HG03135 (cell line): ENCODE measurements around the gene BRCA2.
A peak's percentile ranks its signal among the peaks of the same experiment; 100 is the strongest.
"Not testable (repeated sequence)": the region's sequence is repeated elsewhere in the genome, so short reads cannot be mapped to it uniquely, and the experiment has no call there.

Source experiments
- ATAC-seq: cut with Tn5 transposase; IDR thresholded peaks from one replicate; pipeline ENCODE4 v1.9.1; 2021; ENCODE audit warnings: mild to moderate bottlenecking, moderate library complexity; ENCODE audit not compliant: unreplicated experiment

The BRCA2 gene

DNA sequence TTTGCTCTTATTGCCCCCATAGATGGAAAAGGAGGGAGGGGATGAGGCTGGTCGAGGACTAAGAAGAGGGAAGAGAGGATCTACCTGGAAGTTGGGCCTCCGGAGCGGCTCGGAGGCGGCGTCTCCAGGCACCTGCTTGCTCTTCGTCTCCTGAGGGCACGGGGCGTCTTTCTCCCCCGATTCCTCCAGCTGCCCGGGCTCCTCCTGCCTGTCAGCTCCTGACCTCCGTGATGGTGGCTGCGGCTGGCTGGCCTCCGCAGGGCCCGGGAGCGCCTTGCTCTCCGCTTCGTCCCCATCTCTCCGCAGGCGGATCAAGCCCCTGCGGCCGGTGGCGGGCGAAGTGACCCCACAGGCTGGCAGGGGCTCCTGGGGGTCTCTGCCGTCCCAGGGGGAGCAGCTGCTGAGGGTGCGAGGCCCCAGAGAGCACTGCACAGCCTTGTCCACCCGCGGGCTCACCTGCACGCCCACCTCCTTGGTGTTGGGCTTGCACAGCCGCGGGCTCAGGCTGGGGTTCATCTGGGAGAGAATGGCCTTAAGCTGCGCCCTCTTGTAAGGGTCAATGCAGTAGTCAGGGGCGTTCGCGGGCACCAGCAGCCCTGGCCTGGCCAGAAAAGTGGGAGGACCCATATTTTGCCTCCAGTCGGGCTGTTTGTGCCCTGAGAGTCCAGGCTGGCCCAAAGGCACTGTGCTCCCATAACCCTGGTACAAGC is 4.0 kb upstream of the BRCA2 start:
- no peak for ATAC-seq

DNA sequence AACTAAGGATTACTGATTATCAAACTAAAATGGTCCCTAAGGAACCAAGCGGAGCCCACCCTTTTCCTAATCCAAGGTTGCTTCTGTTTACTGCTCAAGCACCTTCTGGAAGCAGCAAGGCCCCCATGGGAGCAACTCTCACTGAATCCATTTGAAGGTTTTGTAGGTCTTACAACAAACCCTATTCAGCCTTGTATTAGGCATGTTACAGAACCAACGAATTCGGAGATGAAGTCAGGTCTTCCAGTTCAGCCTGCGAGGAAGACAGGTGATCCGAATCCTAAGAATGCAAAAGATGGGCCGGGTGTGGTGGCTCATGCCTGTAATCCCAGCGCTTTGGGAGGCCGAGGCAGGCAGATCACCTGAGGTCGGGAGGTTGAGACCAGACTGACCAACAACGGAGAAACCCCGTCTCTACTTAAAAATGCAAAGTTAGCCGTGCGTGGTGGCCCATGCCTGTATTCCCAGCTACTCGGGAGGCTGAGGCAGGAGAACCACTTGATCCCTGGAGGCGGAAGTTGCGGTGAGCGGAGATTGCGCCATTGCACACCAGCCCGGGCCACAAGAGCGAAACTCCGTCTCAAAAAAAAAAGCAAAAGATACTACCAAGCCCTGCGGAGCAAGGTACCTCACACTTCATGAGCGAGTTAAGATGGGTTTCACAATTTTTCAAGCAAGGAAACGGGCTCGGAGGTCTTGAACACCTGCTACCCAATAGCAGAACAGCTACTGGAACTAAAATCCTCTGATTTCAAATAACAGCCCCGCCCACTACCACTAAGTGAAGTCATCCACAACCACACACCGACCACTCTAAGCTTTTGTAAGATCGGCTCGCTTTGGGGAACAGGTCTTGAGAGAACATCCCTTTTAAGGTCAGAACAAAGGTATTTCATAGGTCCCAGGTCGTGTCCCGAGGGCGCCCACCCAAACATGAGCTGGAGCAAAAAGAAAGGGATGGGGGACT is 754 bp upstream of the BRCA2 start:
- peak; percentile 28 for ATAC-seq

DNA sequence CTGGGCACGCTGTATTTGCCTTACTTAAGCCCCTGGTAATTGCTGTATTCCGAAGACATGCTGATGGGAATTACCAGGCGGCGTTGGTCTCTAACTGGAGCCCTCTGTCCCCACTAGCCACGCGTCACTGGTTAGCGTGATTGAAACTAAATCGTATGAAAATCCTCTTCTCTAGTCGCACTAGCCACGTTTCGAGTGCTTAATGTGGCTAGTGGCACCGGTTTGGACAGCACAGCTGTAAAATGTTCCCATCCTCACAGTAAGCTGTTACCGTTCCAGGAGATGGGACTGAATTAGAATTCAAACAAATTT is 676 bp downstream of the BRCA2 start:
- ATAC-seq, result peak; percentile 47

DNA sequence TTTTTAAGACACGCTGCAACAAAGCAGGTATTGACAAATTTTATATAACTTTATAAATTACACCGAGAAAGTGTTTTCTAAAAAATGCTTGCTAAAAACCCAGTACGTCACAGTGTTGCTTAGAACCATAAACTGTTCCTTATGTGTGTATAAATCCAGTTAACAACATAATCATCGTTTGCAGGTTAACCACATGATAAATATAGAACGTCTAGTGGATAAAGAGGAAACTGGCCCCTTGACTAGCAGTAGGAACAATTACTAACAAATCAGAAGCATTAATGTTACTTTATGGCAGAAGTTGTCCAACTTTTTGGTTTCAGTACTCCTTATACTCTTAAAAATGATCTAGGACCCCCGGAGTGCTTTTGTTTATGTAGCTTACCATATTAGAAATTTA is 1.2 kb downstream of the BRCA2 start:
- no peak for ATAC-seq

DNA sequence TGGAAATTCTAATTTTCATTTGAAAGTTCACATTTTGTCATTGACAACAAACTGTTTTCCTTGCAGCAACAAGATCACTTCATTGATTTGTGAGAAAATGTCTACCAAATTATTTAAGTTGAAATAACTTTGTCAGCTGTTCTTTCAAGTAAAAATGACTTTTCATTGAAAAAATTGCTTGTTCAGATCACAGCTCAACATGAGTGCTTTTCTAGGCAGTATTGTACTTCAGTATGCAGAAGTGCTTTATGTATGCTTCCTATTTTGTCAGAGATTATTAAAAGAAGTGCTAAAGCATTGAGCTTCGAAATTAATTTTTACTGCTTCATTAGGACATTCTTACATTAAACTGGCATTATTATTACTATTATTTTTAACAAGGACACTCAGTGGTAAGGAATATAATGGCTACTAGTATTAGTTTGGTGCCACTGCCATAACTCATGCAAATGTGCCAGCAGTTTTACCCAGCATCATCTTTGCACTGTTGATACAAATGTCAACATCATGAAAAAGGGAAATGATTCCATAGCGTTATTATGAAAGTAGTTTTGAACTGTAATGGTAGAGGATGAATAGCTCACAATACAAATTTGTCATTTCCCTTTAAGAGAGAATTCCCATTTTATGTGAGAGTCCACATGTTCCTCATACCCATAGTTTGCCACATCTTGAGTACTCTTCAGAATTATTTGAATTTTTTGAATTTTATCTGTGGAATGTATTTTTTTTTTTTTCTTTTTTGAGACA is 2.6 kb downstream of the BRCA2 start:
- no peak for ATAC-seq

DNA sequence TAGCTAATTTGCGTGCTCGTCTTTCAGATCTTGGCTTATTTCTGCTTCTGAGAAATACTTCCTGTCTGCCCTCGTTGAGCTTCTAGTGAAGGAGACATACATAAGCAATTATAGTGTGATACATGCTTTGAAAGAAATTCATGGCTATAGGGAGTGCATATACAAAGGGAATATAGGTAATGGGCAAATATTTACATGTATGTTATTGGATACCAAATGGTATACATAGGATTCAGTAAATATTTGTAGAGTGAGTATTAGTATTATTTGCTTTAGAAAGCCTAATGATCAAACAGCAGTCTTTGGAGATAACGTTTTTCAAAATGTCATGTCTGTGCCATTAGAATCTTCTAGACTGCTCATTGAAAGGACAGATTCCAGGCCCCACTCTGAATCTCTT is 5.2 kb downstream of the BRCA2 start:
- no peak for ATAC-seq

DNA sequence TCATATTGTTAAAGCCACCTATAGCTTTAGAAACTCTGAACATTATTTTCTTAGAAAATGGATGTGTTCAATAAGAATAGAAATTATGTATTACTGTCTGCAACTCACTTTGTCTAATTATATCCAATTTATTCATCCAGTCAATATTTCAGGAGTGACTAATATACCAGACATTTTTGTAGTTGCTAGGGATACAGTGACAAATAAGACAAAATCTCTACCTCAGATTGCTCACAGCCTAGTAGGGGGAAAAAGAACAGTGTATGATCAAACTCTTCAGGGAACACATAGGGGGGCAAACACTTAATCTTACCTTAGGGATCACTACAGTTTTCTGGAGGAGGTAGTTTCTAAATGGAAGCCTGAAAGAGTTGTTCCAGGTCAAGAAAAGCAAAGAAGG is 8.6 kb downstream of the BRCA2 start:
- ATAC-seq, result no peak

DNA sequence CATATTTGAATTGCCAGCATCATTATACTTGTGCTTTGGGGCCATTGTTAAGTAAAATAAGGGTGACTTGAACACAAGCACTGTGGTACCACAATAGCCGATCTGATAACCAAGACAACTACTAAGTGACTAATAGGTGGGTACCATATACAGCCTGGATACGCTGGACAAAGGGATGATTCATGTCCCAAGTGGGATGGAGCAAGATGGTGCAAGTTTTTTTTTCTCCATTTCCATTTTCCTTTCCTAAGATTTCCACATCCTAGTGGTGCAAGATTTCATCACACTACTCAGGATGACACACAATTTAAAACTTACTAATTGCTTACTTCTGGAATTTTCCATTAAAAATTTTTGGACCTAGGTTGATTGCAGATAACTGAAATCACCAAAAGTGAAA is 15.1 kb downstream of the BRCA2 start:
- ATAC-seq, result no peak

DNA sequence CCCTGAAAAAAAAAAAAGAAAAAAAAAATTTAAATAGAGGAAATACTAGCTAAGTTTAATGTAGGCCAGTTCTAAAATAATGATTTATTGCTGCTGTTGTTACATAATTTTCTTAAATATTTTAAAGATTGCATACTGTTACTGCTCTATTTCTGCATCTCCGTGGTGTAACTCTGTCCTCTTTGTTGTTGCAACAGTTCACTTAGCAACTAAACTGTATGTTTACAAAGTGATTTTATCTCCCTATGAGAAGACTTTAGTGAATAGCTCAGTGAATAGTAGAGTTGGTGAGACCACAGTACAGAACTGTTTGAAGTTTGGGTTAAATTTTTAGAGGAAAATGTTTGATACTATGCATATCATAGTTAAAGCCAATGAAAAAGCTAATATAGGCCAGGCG is 19.4 kb downstream of the BRCA2 start:
- no peak for ATAC-seq

DNA sequence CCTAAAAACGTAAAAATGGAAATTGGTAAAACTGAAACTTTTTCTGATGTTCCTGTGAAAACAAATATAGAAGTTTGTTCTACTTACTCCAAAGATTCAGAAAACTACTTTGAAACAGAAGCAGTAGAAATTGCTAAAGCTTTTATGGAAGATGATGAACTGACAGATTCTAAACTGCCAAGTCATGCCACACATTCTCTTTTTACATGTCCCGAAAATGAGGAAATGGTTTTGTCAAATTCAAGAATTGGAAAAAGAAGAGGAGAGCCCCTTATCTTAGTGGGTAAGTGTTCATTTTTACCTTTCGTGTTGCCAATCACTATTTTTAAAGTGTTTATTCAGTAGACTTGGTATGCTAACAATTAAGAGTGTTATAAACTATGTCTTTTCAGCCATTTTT is 25.6 kb downstream of the BRCA2 start:
- ATAC-seq, result no peak

DNA sequence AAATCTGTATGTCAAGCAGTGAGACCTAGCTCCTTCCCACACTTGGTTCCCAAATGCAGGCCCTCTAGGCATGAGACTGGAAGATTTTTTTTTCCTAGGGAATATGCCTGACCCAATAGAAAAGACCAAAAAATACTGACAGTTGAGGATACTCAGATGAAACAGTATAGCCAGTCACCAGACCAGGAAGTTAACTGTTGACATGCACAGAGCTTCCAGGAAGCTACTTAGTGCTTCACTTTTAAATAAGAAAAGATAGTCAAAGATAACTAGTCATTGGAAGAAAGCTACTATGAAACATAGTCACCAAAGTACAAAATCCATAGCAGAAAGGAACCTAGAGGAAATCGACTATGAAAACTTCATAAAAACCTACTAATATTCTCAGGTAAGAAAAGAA is 32.3 kb downstream of the BRCA2 start:
- ATAC-seq, result no peak

DNA sequence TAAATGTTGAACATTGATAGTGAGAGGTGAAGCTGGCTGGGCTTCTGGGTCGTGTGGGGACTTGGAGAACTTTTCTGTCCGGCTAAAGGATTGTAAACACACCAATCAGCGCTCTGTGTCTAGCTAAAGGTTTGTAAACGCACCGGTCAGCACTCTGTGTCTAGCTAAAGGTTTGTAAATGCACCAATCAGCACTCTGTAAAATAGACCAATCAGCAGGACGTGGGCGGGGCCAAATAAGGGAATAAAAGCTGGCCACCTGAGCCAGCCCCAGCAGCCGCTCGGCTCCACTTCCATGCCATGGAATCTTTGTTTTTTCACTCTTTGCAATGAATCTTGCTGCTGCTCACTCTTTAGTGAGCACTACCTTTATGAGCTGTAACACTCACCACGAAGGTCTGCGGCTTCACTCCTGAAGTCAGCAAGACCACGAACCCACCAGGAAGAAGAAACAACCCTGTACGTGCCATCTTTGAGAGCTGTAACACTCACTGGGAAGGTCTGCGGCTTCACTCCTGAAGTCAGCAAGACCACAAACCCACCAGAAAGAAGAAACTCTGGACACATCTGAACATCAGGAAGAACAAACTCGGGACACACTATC is 35.6 kb downstream of the BRCA2 start:
- not testable (repeated sequence) for ATAC-seq

DNA sequence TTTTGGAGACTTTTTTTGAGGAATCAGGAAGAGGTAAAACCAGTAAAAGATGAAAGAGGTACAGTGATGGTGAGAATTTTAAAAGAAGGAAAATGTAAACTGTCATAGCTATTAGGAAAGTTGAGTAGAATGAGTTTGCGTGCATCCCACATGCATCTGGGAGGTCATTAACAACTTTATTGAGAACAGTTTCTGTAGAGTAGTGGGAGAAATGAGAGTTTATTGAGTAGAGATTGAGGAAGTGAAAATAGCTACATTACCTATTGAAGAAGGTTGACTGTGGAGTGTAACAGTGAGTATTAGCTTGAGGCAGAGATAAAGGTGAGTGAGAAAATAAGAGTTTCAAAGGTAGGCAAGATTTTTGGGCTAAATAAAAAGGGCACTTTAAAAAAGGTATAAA is 38.7 kb downstream of the BRCA2 start:
- ATAC-seq, result peak; percentile 74

DNA sequence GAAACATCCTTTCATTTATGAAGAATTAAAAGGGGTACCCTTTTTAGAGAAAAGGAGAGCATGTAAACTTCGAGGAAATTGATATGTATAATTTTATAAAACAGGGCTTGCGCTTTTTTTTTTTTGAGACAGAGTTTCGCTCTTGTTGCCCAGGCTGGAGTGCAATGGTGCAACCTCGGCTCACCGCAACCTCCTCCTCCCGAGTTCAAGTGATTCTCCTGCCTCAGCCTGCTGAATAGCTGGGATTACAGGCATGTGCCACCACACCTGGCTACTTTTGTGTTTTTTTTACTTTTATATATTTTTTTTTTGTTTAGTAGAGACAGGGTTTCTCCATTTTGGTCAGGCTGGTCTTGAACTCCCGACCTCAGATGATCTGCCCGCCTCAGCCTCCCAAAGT is 40.6 kb downstream of the BRCA2 start:
- not testable (repeated sequence) for ATAC-seq

DNA sequence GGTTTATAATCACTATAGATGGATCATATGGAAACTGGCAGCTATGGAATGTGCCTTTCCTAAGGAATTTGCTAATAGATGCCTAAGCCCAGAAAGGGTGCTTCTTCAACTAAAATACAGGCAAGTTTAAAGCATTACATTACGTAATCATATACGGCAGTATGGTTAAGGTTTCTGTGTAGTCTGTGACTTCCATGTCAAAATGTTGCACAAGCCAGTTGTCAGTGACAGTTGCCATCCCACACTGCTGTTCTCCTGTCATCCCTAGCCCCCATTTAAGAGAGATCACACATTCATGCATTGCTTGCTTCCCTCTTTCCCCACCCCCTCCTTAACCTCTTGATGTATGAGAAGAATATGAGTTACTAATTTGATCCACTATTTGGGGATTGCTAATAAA is 47.3 kb downstream of the BRCA2 start:
- no peak for ATAC-seq

DNA sequence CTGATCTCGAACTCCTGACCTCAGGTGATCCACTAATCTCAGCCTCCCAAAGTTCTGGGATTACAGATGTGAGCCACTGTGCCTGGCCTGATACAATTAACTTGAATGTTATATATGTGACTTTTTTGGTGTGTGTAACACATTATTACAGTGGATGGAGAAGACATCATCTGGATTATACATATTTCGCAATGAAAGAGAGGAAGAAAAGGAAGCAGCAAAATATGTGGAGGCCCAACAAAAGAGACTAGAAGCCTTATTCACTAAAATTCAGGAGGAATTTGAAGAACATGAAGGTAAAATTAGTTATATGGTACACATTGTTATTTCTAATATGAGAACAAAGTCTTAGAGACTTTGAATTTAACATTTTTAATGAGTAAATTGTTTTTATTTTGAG is 55.5 kb downstream of the BRCA2 start:
- no peak for ATAC-seq

DNA sequence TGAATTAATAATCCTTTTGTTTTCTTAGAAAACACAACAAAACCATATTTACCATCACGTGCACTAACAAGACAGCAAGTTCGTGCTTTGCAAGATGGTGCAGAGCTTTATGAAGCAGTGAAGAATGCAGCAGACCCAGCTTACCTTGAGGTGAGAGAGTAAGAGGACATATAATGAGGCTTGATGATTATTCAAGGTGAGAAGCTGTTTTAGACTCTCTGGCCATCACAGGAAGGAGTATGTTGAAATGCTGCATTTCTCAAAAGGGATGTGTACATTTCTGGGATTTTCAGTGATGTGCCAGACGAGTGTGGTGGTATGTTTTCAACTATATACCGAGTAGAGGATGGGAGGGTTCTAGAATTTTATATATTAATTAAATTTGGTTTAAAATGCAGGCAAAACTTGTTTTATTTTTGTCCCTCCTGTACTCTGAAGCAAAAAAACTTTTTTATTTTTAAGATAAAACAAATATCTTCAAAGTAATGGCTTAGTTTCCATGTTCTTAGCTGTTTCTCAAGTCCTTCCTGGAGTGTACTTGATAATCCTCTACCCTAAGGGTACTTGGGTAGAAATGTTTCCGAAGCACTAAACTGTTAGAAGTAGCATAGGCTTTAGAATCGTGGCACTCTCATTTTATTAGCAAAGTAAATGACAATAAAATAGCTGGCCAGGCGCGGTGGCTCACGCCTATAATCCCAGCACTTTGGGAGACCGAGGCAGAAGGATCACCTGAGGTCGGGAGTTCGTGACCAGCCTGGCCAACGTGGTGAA is 61.5 kb downstream of the BRCA2 start:
- no peak for ATAC-seq

DNA sequence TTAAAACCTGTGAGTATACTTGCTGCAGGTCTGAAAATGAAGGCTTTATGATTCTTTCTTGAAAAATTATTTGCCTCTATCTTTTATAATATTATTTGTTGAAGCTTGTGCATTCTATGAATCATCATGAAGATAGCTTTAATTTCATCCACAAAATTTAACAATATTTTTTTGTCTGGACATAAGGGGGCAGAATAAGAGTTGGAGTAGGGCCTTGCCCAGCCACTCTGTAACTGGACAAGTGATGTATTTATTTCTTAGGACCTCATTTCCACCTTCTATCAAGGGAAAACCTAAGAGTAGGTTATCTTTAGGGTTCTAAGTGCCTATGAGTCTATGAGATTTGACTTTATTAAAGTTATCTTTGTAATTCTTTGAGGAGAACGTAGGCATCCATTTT is 62.7 kb downstream of the BRCA2 start:
- ATAC-seq, result no peak

DNA sequence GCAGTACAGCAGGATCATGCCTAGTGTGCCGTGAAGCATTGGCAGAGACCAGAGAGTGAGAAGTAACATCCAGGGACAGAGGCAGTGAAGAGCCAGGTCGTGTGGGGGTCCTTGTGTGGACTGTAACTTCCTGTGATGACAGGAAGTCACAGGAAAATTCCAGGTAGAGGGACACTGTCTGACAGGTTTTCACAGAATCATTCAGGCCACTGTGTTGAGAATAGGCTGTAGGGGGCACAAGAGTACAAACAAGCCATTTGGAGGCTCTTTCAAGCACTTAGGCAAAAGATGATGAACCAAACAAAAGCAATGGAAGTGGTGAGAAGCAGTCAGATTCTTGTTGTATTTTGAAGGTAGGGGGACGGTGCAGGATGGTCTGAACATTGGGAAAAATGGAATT is 66.2 kb downstream of the BRCA2 start:
- ATAC-seq, result no peak

DNA sequence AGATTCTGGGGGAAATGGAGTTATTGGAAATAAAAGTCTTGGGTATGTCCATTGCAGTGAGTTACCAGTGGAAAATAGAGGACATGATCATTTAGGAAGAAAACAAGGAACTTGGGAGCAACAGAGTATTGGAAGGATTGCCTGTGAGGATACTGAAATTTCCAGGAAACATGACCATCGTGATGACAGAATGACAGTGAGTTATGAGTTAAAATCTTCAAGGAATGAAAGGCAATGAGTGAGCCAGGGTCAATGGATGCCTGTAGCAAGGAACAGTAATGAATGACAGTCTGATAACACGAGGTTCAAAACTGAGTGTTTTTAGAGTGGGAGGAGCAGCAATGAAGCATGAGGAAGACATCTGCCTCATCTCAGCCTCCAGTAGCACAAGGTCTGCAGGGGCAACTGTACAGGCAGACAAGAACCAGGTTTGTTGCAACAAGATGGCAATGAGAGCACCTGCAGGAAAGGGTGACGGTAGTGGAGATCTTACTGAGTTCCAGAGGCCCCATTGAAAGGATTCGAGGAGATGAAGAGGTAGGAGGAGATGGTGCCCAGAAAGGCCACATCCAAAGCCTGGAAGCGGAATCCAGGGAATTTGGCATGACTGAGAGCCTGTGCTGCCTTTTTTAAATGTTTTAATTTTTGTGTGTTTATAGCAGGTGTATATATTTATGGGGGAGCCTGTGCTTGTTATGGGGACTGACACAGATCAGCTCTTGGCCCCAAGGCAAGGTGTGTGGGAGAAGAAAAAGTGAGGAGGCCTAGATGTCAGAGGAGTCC is 68.7 kb downstream of the BRCA2 start:
- no peak for ATAC-seq
